ENCODE data around the gene AURKB. TPM values are rescaled to one million over a fixed set of nuclear protein-coding genes. Genes with fewer than 3 reads are reported as not detected.
"Not testable (repeated sequence)": the region's sequence is repeated elsewhere in the genome, so short reads cannot be mapped to it uniquely, and the experiment has no call there.

AURKB gene
- total RNA-seq, 1 donor from 2014 or later, result 2.2 TPM

DNA sequence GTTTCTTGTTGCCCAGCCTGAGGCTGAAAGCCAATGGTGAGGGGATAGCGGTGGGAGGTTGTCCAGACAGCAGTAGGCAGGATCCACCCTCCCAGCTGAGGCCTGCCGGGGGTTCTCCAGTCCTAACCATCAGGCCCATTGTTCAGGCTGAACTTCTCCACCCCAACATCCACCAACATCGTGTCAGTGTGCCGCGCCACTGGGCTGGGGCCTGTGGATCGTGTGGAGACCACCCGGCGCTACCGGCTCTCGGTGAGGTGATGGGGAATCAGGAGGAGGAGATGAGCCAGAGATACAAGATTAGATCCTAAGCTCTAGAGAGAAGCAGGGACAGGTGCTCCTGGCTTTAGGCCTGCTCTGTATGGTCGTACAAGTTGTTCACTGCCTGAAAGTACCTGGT, 44.5 kb upstream of the AURKB start:
- Histone ChIP-seq H3K4me1 (peaks cover 3% of the 10 kb centered on the region), H3K36me3 (peaks cover 52% of the 10 kb centered on the region), H3K9me3 (no peaks in the 10 kb centered on the region), H3K27ac (no peak overlapping the region), H3K4me3 (no peak overlapping the region), H3K27me3 (ENCODE audit: low read depth) (no peaks in the 10 kb centered on the region)
- DNase-seq (no peak), ATAC-seq (no peak)
- TF ChIP-seq, protein P1, sequence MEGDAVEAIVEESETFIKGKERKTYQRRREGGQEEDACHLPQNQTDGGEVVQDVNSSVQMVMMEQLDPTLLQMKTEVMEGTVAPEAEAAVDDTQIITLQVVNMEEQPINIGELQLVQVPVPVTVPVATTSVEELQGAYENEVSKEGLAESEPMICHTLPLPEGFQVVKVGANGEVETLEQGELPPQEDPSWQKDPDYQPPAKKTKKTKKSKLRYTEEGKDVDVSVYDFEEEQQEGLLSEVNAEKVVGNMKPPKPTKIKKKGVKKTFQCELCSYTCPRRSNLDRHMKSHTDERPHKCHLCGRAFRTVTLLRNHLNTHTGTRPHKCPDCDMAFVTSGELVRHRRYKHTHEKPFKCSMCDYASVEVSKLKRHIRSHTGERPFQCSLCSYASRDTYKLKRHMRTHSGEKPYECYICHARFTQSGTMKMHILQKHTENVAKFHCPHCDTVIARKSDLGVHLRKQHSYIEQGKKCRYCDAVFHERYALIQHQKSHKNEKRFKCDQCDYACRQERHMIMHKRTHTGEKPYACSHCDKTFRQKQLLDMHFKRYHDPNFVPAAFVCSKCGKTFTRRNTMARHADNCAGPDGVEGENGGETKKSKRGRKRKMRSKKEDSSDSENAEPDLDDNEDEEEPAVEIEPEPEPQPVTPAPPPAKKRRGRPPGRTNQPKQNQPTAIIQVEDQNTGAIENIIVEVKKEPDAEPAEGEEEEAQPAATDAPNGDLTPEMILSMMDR (IDR thresholded peaks at IDR 0.05), result no peak
- intact Hi-C loops (cut with DNase I), result no loop called here

DNA sequence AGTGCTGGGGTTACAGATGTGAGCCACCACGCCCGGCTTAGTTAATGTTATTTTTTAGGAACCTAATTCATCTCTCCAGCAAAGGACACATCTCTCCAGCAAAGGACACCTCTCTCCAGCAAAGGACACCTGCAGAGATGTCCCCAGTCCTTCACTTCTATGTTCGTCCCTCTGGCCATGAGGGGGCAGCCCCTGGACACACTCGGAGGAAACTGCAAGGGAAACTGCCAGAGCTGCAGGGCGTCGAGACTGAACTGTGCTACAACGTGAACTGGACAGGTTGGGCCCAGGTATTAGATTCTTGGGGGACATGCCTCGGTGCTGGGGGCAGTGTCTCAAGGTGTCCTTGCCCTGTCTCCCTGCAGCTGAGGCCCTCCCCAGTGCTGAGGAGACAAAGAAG, 43.4 kb upstream of the AURKB start:
- Histone ChIP-seq H3K27ac (no peak overlapping the region), H3K27me3 (ENCODE audit: low read depth) (no peaks in the 10 kb centered on the region), H3K9me3 (no peaks in the 10 kb centered on the region), H3K4me1 (peaks cover 9% of the 10 kb centered on the region), H3K4me3 (no peak overlapping the region), H3K36me3 (peaks cover 52% of the 10 kb centered on the region)
- no peak for DNase-seq
- ATAC-seq, result no peak
- TF ChIP-seq, protein P1 (IDR thresholded peaks at IDR 0.05), result peak; percentile 16
- intact Hi-C loops (cut with DNase I), result no loop called here

DNA sequence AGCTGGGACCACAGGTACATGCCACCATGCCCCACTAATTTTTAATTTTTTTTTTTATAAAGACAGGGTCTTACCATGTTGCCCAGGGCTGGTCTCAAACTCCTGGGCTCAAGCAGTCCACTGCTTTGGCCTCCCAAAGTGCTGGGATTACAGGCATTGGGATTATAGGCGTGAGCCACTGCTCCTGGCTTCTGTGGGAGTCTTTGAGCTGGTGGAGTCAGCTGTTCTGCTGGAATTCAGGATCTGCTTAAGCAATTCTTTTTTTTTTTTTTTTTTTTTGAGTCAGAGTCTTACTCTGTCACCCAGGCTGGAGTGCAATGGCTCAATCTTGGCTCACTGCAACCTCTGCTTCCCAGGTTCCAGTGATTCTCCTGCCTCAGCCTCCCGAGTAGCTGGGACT, 41.0 kb upstream of the AURKB start:
- H3K4me3 ChIP-seq; intact Hi-C loops (cut with DNase I); DNase-seq; H3K27ac ChIP-seq; H3K9me3 ChIP-seq; H3K27me3 ChIP-seq (ENCODE audit: low read depth); ATAC-seq: not testable (repeated sequence)
- peaks cover 28% of the 10 kb centered on the region for H3K36me3 ChIP-seq
- peaks cover 17% of the 10 kb centered on the region for H3K4me1 ChIP-seq

DNA sequence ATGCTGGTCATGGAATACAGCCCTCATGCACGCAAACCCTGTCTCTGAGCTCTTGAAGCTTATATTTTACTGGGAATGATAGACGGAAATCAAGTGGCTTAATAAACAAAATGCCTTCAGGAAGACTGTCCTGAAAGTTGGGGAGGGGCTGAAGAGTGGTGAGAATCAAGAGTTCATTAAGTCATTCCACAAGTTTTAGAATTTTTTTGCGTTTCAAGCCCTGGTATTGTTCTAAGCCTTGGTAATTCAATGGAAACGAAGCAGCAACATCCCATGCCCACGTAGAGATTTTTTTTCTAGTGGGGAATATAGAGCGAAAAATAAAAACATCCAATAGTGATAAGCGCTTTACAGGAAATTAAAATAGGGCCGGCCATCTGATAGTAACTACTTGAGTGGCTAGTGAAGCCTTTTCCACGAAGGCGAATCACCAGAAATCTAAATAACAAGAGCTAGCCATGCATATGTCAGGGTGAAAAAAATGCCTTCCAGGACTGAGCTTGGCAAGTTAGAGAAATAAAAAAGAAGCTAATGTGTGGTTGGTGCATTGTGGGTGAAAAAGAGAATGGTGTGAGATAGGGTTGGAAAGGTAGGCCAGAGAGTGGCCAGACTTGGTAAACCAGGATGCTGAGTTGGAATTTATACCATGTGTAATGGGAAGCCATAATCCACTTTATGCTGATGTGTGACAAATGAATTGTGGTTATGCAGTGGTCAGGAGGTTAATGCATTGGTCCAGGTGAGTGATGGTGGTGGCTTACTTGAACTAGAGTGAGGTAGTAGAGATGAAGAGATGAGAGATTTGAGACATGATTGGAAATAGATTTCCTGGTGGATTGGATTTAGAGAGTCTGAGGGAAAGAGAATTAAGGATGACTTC, 39.5 kb upstream of the AURKB start:
- no peaks in the 10 kb centered on the region for H3K9me3 ChIP-seq
- no peaks in the 10 kb centered on the region for H3K27me3 ChIP-seq (ENCODE audit: low read depth)
- TF ChIP-seq, protein P1 (IDR thresholded peaks at IDR 0.05), result no peak
- DNase-seq, result no peak
- H3K4me3 ChIP-seq, result peak overlapping the region; percentile 77
- H3K27ac ChIP-seq, result peak overlapping the region; percentile 97
- peaks cover 17% of the 10 kb centered on the region for H3K36me3 ChIP-seq
- ATAC-seq, result no peak
- peaks cover 20% of the 10 kb centered on the region for H3K4me1 ChIP-seq
- intact Hi-C loops (cut with DNase I), result no loop called here

DNA sequence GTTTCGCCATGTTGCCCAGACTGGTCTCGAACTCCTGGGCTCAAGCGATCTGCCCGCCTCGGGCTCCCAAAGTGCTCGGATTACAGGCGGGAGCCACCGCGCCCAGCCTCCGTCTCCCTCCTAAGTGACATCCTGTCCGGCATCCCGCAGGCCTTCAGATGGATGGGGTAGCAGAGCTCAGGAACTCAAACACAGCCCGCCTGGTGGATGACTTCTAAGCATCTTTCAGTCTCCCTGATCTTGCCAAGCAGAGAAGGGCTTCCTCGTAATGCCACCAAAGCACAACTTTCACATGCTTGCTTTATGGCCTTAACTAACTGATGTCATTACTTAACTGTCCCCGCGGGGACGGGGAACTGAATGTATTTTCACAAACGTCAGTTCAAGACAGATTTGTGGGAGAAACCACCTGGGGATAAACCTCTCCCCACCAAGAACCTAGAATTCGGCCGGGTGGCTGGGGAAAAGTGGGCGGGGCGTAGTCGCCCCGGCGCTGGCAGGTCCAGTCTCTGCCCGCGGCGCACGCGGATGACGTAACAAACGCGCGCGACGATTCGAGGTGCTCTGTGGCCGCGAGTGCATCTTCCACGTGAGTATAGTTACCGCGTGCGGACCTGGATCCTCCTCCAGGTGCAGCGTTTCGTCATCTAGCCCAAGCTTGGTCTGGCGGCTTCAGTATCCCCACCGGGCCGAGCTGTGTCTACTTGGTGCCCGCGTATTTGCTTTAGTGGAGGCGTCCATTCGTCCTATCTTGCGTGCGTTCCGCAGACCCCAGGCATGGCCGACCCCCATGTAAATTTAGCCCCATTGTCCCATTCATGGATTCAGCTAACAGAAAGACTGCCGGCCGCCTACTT, 38.6 kb upstream of the AURKB start, which contains the start of gene PFAS:
Gene PFAS, plus strand, starts transcription at position 539 of the 857 bp plus-strand sequence. CDS start 4,649 bp downstream, outside the sequence.
- Histone ChIP-seq H3K27me3 (ENCODE audit: low read depth) (no peaks in the 10 kb centered on the region), H3K36me3 (peaks cover 11% of the 10 kb centered on the region), H3K27ac (peak within 1 kb of the TSS; percentile 97), H3K4me1 (peaks cover 24% of the 10 kb centered on the region), H3K4me3 (peak within 1 kb of the TSS; percentile 77), H3K9me3 (no peaks in the 10 kb centered on the region)
- peak; percentile 86 to 89 for ATAC-seq
- TF ChIP-seq, protein P1 (IDR thresholded peaks at IDR 0.05), result no peak
- intact Hi-C loops (cut with DNase I), result no loop called here
- DNase-seq, result peak; percentile 98

All from lower lobe of right lung (tissue), 2 donors.